GM18861 (cell line): ENCODE results near the gene RELCH.
A peak's percentile ranks its signal among the peaks of the same experiment; 100 is the strongest.

ENCODE experiments used
- ATAC-seq: cut with Tn5 transposase; IDR thresholded peaks from one replicate; pipeline ENCODE4 v1.9.1; 2021; ENCODE audit not compliant: unreplicated experiment

RELCH gene

DNA sequence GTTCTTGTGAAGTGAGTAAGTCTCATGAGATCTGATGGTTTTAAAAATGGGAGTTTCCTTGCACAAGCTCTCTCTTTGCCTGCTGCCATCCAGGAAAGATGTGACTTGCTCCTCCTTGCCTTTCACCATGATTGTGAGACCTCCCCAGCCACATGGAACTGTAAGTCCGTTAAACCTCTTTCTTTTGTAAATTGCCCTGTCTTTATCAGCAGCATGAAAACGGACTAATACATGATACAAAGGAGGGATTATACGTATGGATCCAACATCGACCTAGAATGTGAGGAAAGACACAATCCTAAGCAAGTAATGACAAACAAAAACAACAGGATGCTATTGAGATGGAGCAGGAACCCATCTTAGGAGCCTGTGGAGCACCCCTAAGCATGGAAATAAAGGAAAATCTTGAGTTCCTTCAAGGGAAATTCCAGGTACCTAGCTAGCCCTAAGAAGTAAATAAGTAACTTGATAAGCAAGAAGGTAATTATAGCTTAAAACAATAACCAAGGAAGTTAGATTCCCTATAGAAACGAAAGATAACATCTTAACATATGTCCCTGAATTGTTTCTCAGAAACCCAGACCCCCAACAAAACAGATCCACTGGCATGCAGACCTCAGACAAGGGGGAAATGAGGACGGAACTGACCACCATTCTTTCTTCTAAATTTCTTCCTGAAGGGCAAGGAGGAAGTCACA is 136.6 kb downstream of the RELCH start:
- ATAC-seq: no peak

DNA sequence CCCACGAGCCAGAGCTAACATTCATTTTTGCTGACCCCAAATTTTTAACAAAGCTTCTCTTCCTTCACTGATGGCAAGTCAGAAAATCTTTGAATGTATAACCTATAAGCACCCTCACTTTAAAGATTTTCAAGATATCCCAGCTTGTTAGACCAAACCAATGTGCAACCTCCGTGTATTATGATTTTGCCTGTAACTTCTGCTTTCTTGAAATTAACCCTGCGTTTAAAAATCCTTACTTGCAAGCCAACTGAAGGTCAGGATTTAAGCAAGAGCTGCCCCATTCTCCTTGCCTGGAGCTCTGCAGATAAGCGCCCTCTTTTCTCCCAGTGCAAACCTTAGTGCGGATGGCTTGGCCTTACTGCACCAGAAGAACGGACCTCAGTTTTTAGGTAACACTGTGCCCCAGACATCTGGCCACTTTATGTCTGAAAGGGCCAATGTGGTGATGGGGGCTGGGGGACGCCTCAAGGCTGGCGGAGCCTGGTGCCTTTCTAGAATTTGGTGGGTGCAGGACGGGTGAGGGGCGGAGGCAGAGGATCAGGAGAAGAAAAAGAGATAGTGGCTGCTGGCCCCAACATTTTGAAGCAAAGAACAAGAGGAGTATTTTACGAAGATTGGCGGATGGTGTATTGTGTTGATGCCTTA is 137.2 kb downstream of the RELCH start:
- no peak for ATAC-seq

GRCh38 chr18:62324917-62325805 is 138.1 kb downstream of the RELCH start, which contains the start of gene TNFRSF11A:
Gene TNFRSF11A, plus strand, starts transcription at chr18:62325310. Its CDS starts 43 bp downstream, at chr18:62325353.
- ATAC-seq: peak; percentile 45

GRCh38 chr18:62325806-62326645 is 139.0 kb downstream of the RELCH start:
- ATAC-seq: no peak

DNA sequence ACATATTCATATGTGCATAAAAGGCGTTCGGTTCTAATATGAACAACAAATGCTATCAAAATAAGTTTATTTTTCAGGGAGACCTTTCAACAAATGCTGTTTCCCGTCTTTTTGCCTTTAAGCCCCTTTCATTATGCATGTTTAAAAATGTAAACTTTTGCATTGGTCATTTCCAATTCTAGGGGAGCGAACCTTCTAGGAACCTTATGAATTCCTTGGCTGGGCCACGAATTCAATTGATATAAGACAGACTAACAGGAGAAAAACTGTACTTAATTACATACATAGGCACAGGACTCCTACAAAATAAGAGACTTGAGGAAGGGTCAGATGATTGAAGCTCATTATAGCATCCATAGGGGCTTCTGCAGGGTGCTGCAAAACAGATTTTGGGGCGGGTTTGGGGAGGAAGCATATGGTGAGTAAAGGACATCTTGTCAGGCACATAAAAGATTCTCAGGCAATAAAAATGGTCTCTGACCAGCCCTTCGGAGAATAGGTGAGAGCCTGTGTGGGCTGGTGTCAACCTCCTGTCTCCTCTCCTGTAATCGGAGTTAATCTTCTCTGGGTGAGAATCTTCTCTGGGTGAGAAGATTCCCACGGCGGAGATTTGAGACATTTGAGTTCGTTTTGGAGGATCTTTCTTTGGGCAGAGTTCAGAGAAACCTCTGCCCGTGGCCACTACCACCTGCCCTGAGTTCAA is 139.7 kb downstream of the RELCH start:
- no peak for ATAC-seq

DNA sequence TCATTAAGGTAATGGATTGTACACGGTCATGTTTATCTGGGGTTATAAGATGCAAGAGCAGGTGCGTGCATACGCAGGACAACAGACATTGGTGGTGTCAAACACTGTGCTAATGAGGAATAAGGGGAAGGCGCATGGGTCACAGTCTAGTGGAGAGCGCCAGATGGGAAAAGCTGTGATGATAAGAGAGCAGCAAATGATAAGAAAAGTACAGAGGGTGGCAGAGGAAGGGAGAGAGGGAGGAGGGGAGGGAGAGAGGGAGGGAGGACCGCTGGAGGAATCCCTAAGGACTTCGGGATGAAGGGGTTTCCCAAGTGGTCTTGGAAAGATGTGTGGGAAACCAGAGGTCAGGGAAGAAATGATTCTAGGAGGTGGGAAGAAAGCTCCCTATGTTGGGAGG is 140.9 kb downstream of the RELCH start:
- no peak for ATAC-seq

- ATAC-seq: no peak
Observed at GRCh38 chr18:62328586-62329525, 141.8 kb downstream of the RELCH start.

DNA sequence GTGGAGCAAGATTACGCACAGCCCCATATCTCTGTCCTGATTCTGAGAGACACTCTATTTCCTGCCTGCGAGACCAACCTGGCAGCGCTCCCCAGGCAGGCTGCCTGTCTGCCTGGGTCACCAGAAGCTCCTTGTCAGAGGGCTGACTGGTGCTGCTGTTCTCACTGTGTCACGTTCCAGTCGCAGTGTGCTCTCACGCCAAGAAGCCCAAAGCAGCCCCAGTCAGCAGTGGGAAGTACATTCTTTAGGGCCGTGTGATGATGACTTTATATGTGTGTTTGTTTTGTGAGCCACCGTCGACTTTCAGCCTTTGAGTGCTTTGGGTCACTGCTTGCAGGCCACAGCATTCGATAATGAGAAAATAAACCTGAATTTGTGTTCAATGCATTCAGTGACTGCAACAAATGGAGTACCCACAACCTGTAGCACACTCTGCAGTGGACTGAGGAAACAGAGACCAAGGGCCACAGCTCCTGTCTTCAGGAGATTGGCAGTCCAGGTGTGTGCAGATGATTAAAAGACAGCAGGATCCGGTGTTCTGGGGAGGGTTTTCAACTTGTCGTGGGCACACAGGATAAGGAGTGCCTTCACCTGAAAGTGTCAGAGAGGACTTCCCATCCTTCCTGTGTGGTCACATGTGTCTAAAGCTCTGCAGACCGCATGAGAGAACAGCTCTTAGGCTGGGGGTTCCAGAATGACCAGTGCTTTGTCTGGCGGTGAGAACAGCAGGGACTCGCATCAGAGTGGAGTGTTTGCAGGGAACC is 142.8 kb downstream of the RELCH start:
- ATAC-seq: peak; percentile 43

DNA sequence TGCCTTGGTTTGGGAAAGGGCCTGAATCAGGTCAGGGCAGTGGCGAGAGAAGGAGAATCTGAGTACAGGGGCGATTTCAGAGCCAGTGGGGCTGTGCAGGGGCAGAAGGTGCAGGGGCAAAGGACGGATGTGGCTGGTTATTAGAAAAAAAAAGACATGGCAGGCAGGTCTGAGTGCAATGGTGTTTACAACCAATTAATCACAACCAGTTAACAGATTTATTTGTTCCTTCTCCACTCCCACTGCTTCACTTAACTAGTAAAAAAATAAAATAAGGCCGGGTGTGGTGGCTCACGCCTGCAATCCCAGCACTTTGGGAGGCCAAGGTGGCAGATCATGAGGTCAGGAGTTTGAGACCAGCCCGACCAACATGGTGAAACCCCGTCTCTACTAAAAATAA is 143.6 kb downstream of the RELCH start:
- no peak for ATAC-seq

GRCh38 chr18:62331581-62332356 is 144.7 kb downstream of the RELCH start:
- no peak for ATAC-seq

DNA sequence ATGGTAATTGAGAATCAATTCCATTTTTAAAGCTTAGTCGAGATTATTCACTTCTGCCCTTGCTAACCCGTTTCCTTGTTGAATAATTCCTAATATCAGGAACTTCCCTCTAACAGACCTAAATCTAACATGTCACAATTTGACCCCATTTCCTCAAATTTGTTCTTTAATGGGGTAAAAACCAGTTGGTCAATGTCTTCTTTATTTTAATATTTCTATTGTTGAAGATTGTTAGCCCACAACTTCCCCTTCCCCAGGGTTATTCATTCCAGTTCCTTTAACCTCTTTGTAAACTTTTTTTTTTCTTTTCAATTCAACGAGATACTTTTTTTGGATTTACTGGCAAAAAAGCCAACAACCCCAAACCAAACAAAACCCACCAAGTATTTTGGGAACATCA is 145.4 kb downstream of the RELCH start:
- ATAC-seq: no peak

- no peak for ATAC-seq
Observed at GRCh38 chr18:62332964-62333695, 146.1 kb downstream of the RELCH start.

DNA sequence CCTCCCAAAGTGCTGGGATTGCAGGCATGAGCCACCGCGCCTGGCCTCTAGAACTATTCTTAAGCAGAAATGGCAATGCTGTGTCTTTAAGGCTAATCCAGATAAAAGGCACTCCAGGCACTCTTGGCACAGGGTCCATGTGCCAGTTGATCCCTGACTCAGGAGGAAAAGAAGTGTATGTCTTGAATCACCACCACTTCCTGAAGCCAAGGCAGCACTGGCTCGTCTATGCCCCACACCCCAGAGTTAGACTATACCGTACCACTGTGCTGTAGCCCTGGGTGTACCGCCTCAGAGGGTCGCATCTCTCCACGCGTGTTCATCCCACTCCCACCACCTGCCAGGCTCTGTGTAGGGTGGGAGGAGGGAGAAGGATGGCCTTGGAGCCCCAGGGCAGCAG is 147.1 kb downstream of the RELCH start:
- ATAC-seq: no peak

- no peak for ATAC-seq
Observed at GRCh38 chr18:62335494-62335893, 148.4 kb downstream of the RELCH start.

- no peak for ATAC-seq
Observed at GRCh38 chr18:62336618-62337017, 149.6 kb downstream of the RELCH start.

DNA sequence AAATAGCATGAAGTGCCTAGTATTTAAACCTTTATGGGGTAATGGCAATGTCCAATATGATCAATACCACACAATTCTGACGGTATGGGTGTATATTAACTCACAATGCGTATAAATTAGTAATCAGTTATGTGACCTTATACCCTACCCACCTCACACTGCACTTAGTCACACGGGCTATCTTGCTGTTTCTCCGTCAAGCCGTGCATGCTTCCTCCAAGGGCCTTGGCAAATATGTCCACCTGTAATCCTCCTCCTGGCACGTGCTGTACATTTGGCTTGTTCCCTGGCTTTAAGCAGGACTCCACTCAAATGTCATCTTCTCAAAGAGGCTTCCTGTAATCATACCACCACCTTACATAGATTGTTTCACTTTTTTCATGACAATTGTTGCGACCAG is 150.3 kb downstream of the RELCH start:
- no peak for ATAC-seq
